DMS79 treated with DMSO at 0.1 percent for 48 hours (cell line): ENCODE measurements around the gene ASB1.

Source experiments
- DNase-seq: peaks from one replicate; lab custom pipeline; 2025; lab: John Stamatoyannopoulos, UW

ASB1 gene

GRCh38 chr2:238495422-238495821, 68.7 kb downstream of the ASB1 start:
- DNase-seq, result no peak

GRCh38 chr2:238496756-238497609, 70.3 kb downstream of the ASB1 start:
- no peak for DNase-seq

GRCh38 chr2:238497610-238498005, 70.9 kb downstream of the ASB1 start:
- no peak for DNase-seq

- no peak for DNase-seq
Observed at GRCh38 chr2:238498188-238498587, 71.5 kb downstream of the ASB1 start.

- no peak for DNase-seq
Observed at GRCh38 chr2:238498691-238499295, 72.1 kb downstream of the ASB1 start.

GRCh38 chr2:238499731-238500580, 73.2 kb downstream of the ASB1 start:
- DNase-seq, result no peak

- DNase-seq, result no peak
Observed at GRCh38 chr2:238501311-238501710, 74.6 kb downstream of the ASB1 start.
